Measurements from ENCODE around the gene GFRAL. TPM values are rescaled to one million over a fixed set of nuclear protein-coding genes. Genes with fewer than 3 reads are reported as not detected.
A peak's percentile ranks its signal among the peaks of the same experiment; 100 is the strongest.

The GFRAL gene, protein sequence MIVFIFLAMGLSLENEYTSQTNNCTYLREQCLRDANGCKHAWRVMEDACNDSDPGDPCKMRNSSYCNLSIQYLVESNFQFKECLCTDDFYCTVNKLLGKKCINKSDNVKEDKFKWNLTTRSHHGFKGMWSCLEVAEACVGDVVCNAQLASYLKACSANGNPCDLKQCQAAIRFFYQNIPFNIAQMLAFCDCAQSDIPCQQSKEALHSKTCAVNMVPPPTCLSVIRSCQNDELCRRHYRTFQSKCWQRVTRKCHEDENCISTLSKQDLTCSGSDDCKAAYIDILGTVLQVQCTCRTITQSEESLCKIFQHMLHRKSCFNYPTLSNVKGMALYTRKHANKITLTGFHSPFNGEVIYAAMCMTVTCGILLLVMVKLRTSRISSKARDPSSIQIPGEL
- total RNA-seq (2021; ENCODE audit: unreplicated experiment), result not detected
- polyA plus RNA-seq (2012; ENCODE audit: insufficient read length), result not detected
- Bru-seq, nascent RNA, result percentile 1 among the genes with signal in this experiment
- BruChase-seq, experiment 1, labeled RNA remaining after a 2-hour chase, result percentile 1 among the genes with signal in this experiment
- BruChase-seq, experiment 2, labeled RNA remaining after a 6-hour chase, result percentile 1 among the genes with signal in this experiment
- long read RNA-seq, result 0 reads

- no peak for DNase-seq (ENCODE audit: low read depth, low spot score)
- no peaks in the 10 kb centered on the region for H3K36me3 ChIP-seq (ENCODE audit: control insufficient read depth, insufficient read depth, low read length)
- H3K9me3 ChIP-seq (ENCODE audit: control insufficient read depth, insufficient read depth, low read depth, low read length), result no peaks in the 10 kb centered on the region
- in situ Hi-C loops (cut with HindIII; ENCODE audit: low pct_unique_long_range_greater_than_20kb, low sequenced_read_pairs) (no loop called here), intact Hi-C loops (cut with micrococcal nuclease; ENCODE audit: unreplicated experiment) (no loop called here)
- TF ChIP-seq, protein P1, sequence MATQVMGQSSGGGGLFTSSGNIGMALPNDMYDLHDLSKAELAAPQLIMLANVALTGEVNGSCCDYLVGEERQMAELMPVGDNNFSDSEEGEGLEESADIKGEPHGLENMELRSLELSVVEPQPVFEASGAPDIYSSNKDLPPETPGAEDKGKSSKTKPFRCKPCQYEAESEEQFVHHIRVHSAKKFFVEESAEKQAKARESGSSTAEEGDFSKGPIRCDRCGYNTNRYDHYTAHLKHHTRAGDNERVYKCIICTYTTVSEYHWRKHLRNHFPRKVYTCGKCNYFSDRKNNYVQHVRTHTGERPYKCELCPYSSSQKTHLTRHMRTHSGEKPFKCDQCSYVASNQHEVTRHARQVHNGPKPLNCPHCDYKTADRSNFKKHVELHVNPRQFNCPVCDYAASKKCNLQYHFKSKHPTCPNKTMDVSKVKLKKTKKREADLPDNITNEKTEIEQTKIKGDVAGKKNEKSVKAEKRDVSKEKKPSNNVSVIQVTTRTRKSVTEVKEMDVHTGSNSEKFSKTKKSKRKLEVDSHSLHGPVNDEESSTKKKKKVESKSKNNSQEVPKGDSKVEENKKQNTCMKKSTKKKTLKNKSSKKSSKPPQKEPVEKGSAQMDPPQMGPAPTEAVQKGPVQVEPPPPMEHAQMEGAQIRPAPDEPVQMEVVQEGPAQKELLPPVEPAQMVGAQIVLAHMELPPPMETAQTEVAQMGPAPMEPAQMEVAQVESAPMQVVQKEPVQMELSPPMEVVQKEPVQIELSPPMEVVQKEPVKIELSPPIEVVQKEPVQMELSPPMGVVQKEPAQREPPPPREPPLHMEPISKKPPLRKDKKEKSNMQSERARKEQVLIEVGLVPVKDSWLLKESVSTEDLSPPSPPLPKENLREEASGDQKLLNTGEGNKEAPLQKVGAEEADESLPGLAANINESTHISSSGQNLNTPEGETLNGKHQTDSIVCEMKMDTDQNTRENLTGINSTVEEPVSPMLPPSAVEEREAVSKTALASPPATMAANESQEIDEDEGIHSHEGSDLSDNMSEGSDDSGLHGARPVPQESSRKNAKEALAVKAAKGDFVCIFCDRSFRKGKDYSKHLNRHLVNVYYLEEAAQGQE (IDR thresholded peaks at IDR 0.05; ENCODE audit: insufficient read depth in 1 of 2, low read depth in 2 of 2, low read length in 1 of 2), result no peak
- CTCF ChIA-PET, result no interaction called here
- no peak within 1 kb of the TSS for H3K4me3 ChIP-seq (ENCODE audit: low read depth in 2 of 2, low read length in 2 of 2)
- H3K4me1 ChIP-seq (ENCODE audit: control insufficient read depth, insufficient read depth, low read length), result no peaks in the 10 kb centered on the region
- no peak for ATAC-seq
- BruUV-seq (replicated peaks), result no TSS peak
- 0 out of 2 replicates have a peak, but pooled peaks cover 2% of the 10 kb centered on the region for H3K27me3 ChIP-seq (ENCODE audit: control insufficient read depth, insufficient read depth, low read length)
- H3K27ac ChIP-seq (ENCODE audit: low read length), result no peak within 1 kb of the TSS
- POLR2A ChIA-PET, result no interaction called here
These were observed at the start of gene GFRAL for GRCh38 chr6:55327169-55327568. TSS of gene GFRAL (plus strand) at chr6:55327469. CDS start at chr6:55327555, 86 bp downstream.

GRCh38 chr6:55277646-55278045 lies 49.6 kb upstream of the GFRAL start:
- DNase-seq (ENCODE audit: low read depth, low spot score) (no peak), ATAC-seq (no peak)
- ChIA-PET CTCF (no interaction called here), POLR2A (no interaction called here)
- intact Hi-C loops (cut with micrococcal nuclease; ENCODE audit: unreplicated experiment) (loop anchor here (2.0 to 5.0 kb wide), 3 partner anchors 605 to 1015 kb away; no protein-coding TSS in a partner anchor), in situ Hi-C loops (cut with HindIII; ENCODE audit: low pct_unique_long_range_greater_than_20kb, low sequenced_read_pairs) (no loop called here)
- H3K9me3 ChIP-seq (ENCODE audit: control insufficient read depth, insufficient read depth, low read depth, low read length), result no peaks in the 10 kb centered on the region
- no peak overlapping the region for H3K4me3 ChIP-seq (ENCODE audit: low read depth in 2 of 2, low read length in 2 of 2)
- peak overlapping the region; percentile 74 for H3K27ac ChIP-seq (ENCODE audit: low read length)
- no peaks in the 10 kb centered on the region for H3K36me3 ChIP-seq (ENCODE audit: control insufficient read depth, insufficient read depth, low read length)
- H3K27me3 ChIP-seq (ENCODE audit: control insufficient read depth, insufficient read depth, low read length), result peaks cover 3% of the 10 kb centered on the region; the same call in 1 of the 2 replicates
- TF ChIP-seq TCF7L2 (IDR thresholded peaks at IDR 0.05; ENCODE audit: low read depth, low read length) (no peak), SIN3A (IDR thresholded peaks at IDR 0.05; ENCODE audit: borderline replicate concordance, insufficient read depth, low read depth, low read length) (no peak), POLR2AphosphoS5 (IDR thresholded peaks at IDR 0.05; ENCODE audit: low read depth, low read length) (no peak)
- TF ChIP-seq, protein P1 (IDR thresholded peaks at IDR 0.05; ENCODE audit: insufficient read depth in 1 of 2, low read depth in 2 of 2, low read length in 1 of 2), result no peak
- TF ChIP-seq, protein P2, sequence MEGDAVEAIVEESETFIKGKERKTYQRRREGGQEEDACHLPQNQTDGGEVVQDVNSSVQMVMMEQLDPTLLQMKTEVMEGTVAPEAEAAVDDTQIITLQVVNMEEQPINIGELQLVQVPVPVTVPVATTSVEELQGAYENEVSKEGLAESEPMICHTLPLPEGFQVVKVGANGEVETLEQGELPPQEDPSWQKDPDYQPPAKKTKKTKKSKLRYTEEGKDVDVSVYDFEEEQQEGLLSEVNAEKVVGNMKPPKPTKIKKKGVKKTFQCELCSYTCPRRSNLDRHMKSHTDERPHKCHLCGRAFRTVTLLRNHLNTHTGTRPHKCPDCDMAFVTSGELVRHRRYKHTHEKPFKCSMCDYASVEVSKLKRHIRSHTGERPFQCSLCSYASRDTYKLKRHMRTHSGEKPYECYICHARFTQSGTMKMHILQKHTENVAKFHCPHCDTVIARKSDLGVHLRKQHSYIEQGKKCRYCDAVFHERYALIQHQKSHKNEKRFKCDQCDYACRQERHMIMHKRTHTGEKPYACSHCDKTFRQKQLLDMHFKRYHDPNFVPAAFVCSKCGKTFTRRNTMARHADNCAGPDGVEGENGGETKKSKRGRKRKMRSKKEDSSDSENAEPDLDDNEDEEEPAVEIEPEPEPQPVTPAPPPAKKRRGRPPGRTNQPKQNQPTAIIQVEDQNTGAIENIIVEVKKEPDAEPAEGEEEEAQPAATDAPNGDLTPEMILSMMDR (IDR thresholded peaks at IDR 0.05), result no peak
- no TSS peak for BruUV-seq (replicated peaks)
- peaks cover 13% of the 10 kb centered on the region for H3K4me1 ChIP-seq (ENCODE audit: control insufficient read depth, insufficient read depth, low read length)
